HepG2 (cell line): Measurements from ENCODE around the gene STXBP4. TPM values are rescaled to one million over a fixed set of nuclear protein-coding genes. Genes with fewer than 3 reads are reported as not detected.

ENCODE experiments used
- ATAC-seq: fragments of 200-7000 bp; cut with Tn5 transposase; 3 replicates; pipeline ENCODE4 v1.9.1; 2020; ENCODE audit warnings: mild to moderate bottlenecking, moderate library complexity
- BruUV-seq: library from RNA; stranded (reverse); fragments of 400-500 nt; replicated peaks from 2 replicates; lab custom pipeline; 2021; lab: Mats Ljungman, UMichigan
- CTCF ChIA-PET: fragments of 300-600 bp; formaldehyde crosslinking; extraction: SDS; loops from one replicate; lab custom pipeline; 2021; ENCODE audit warnings: low total read pairs, inconsistent platforms, low intra/inter-chr PET ratio; lab: Yijun Ruan, JAX
- POLR2A ChIA-PET: fragments of 350-600 bp; sonication (Branson Sonifier 250); formaldehyde crosslinking; loops from one replicate; lab custom pipeline; 2020; ENCODE audit warnings: antibody characterized with exemption, inconsistent platforms; lab: Yijun Ruan, JAX
- DNase-seq: peaks from one replicate; pipeline ENCODE4 v3.0.0-alpha.2; 2015; ENCODE audit warnings: low spot score
- FAIRE-seq: peaks from 3 replicates; lab custom pipeline; 2011; peaks lifted over from hg19 to GRCh38; lab: Jason Lieb, UNC
- H2AFZ ChIP-seq: one replicate; pipeline ENCODE4 v1.6.1; 2011; ENCODE audit warnings: low read length, inconsistent platforms
- H3K27ac ChIP-seq: fragments of 300-600 bp; 3 replicates; pipeline ENCODE4 v1.8.0; 2011; ENCODE audit warnings: mixed run types, mild to moderate bottlenecking, mixed read lengths, low read length, inconsistent platforms; ENCODE audit not compliant: insufficient read depth; ENCODE audit errors: extremely low read length
- H3K27me3 ChIP-seq, 2 experiments: fragments of 200-600 bp in 1 of 2; 2 replicates in 1 of 2; 3 replicates in 1 of 2; pipeline versions ENCODE4 v1.6.0 to v1.8.0; 2011; ENCODE audit warnings: low read length in 2 of 2, mild to moderate bottlenecking in 2 of 2, moderate library complexity in 2 of 2, inconsistent platforms in 1 of 2; ENCODE audit not compliant: insufficient read depth in 2 of 2, control insufficient read depth in 1 of 2
- H3K36me3 ChIP-seq, 2 experiments: fragments of 200-600 bp in 1 of 2; replicated peaks in 1 of 2; 2 replicates in 1 of 2; 3 replicates in 1 of 2; pipeline versions ENCODE4 v1.5.1 to v1.8.0; 2011; ENCODE audit warnings: low read length in 2 of 2, inconsistent platforms in 1 of 2; ENCODE audit not compliant: insufficient read depth in 2 of 2, control insufficient read depth in 1 of 2
- H3K4me1 ChIP-seq: 2 replicates; pipeline ENCODE4 v1.5.1; 2012; ENCODE audit warnings: low read length, inconsistent platforms; ENCODE audit not compliant: insufficient read depth
- H3K4me2 ChIP-seq: 2 replicates; pipeline ENCODE4 v1.6.0; 2011; ENCODE audit warnings: low read depth, low read length, inconsistent platforms
- H3K4me3 ChIP-seq, 3 experiments: fragments of 200-600 bp in 1 of 3; sonication (generic), shearing (Covaris generic) in 1 of 3; replicated peaks in 1 of 3; 2 replicates each; pipeline ENCODE4 v1.5.1; 2011 to 2016; ENCODE audit warnings: low read length in 3 of 3, inconsistent platforms in 2 of 3, low read depth in 2 of 3, mild to moderate bottlenecking in 2 of 3, control low read depth in 1 of 3, mixed read lengths in 1 of 3; ENCODE audit not compliant: insufficient read depth in 1 of 3
- H3K79me2 ChIP-seq: one replicate; pipeline ENCODE4 v1.6.1; 2011; ENCODE audit warnings: low read length, inconsistent platforms; ENCODE audit not compliant: insufficient read depth
- H3K9ac ChIP-seq: 2 replicates; pipeline ENCODE4 v1.6.0; 2011; ENCODE audit warnings: mild to moderate bottlenecking, low read depth, low read length, inconsistent platforms; ENCODE audit not compliant: insufficient read depth
- H3K9me3 ChIP-seq: 2 replicates; pipeline ENCODE4 v1.5.1; 2012; ENCODE audit warnings: mild to moderate bottlenecking, low read length
- H4K20me1 ChIP-seq: 2 replicates; pipeline ENCODE4 v1.6.0; 2011; ENCODE audit warnings: inconsistent platforms, mild to moderate bottlenecking, low read length, moderate library complexity; ENCODE audit not compliant: insufficient read depth
- CAMTA2 ChIP-seq: sonication (generic); formaldehyde crosslinking; IDR thresholded peaks from 2 replicates; pipeline ENCODE4 v1.4.0; 2020; ENCODE audit warnings: mild to moderate bottlenecking, missing genetic modification reagents, borderline replicate concordance
- HMG20A ChIP-seq: IDR thresholded peaks from 2 replicates; pipeline ENCODE4 v1.6.1; 2016; ENCODE audit warnings: borderline replicate concordance
- IKZF1 ChIP-seq: fragments of 450-650 bp; IDR thresholded peaks from 2 replicates; pipeline ENCODE4 v1.7.1; 2016
- KDM1A ChIP-seq: IDR thresholded peaks from 2 replicates; pipeline ENCODE4 v1.6.1; 2016; ENCODE audit warnings: missing compliant biosample characterization
- SMYD3 ChIP-seq: sonication (generic); formaldehyde crosslinking; IDR thresholded peaks from 2 replicates; pipeline ENCODE4 v1.8.1; 2023; ENCODE audit warnings: mild to moderate bottlenecking, missing genetic modification reagents
- ZNF138 ChIP-seq: sonication (generic); formaldehyde crosslinking; IDR thresholded peaks from 2 replicates; pipeline ENCODE4 v1.5.0; 2020; ENCODE audit warnings: mild to moderate bottlenecking, low read depth, missing genetic modification reagents
- ZNF20 ChIP-seq: sonication (generic); formaldehyde crosslinking; IDR thresholded peaks from 2 replicates; pipeline ENCODE4 v1.4.0; 2020; ENCODE audit warnings: mild to moderate bottlenecking, moderate library complexity, missing genetic modification reagents
- ZNF232 ChIP-seq: sonication (generic); formaldehyde crosslinking; IDR thresholded peaks from 2 replicates; pipeline ENCODE4 v1.4.0; 2020; ENCODE audit warnings: missing genetic modification reagents, borderline replicate concordance
- ZNF280D ChIP-seq: sonication (generic); formaldehyde crosslinking; IDR thresholded peaks from 2 replicates; pipeline ENCODE4 v1.5.1; 2020; ENCODE audit warnings: mild to moderate bottlenecking, missing genetic modification reagents
- ZNF569 ChIP-seq: sonication (generic); formaldehyde crosslinking; IDR thresholded peaks from 2 replicates; pipeline ENCODE4 v1.5.0; 2020; ENCODE audit warnings: mild to moderate bottlenecking, missing genetic modification reagents, moderate library complexity, borderline replicate concordance
- ZNF576 ChIP-seq: sonication (generic); formaldehyde crosslinking; IDR thresholded peaks from 2 replicates; pipeline ENCODE4 v1.4.0; 2020; ENCODE audit warnings: mild to moderate bottlenecking, missing genetic modification reagents
- ZNF777 ChIP-seq: sonication (generic); formaldehyde crosslinking; IDR thresholded peaks from 2 replicates; pipeline ENCODE4 v1.4.0; 2020; ENCODE audit warnings: missing genetic modification reagents
- ZNF790 ChIP-seq: sonication (generic); formaldehyde crosslinking; IDR thresholded peaks from 2 replicates; pipeline ENCODE4 v1.8.0; 2022; ENCODE audit warnings: missing genetic modification reagents, mild to moderate bottlenecking, borderline replicate concordance
- WGBS: methylation state at CpG from one replicate; pipeline ENCODE4 v1.1.6; 2017; ENCODE audit warnings: low lambda C conversion rate; 5-methylcytosine and 5-hydroxymethylcytosine counted together
- in situ Hi-C: cut with HindIII; loops from 2 replicates; pipeline ENCODE4 v1.10.0; 2017; ENCODE audit warnings: low pct_unique_long_range_greater_than_20kb; ENCODE audit not compliant: extremely low pct_ligation_motif_present
- intact Hi-C: fragments of 100-400 bp; cut with micrococcal nuclease; formaldehyde crosslinking; loops from one replicate; pipeline ENCODE4 v1.10.0; 2022; ENCODE audit not compliant: unreplicated experiment
- polyA plus RNA-seq, 8 experiments: library from polyadenylated mRNA; depleted of rRNA in 3 of 8; stranded (reverse) in 7 of 8; unstranded in 1 of 8; fragments of >200 nt; fragmentation: Illumina TruSeq in 4 of 8; extraction: Trizol in 4 of 8; gene quantifications; 2 replicates each; pipeline versions ENCODE4 v1.2.1 to v1.2.3, GENCODE V29; 2011 to 2016; ENCODE audit warnings: low read depth in 4 of 8, missing spikeins in 1 of 8, mixed read lengths in 1 of 8; ENCODE audit not compliant: insufficient read depth in 1 of 8
- total RNA-seq, 5 experiments: library from RNA; depleted of rRNA; stranded (reverse); fragments of >200 nt; fragmentation: Illumina TruSeq; extraction: Trizol; gene quantifications; 2 replicates each; pipeline ENCODE4 v1.2.3, GENCODE V29; 2016; ENCODE audit warnings: low read depth in 1 of 5
- TF ChIP-seq, protein P1 (sequence below): sonication (generic); formaldehyde crosslinking; IDR thresholded peaks from 2 replicates; pipeline ENCODE4 v1.9.0; 2021; ENCODE audit warnings: missing genetic modification reagents, borderline replicate concordance

The STXBP4 gene
- total and polyA plus RNA-seq, 2 of the 13 experiments (the other 11 are each of a cell fraction or from before 2014, with no cell fraction given), result 8.5 to 36.1 TPM

GRCh38 chr17:54980375-54980774 is 11.8 kb downstream of the STXBP4 start:
- Histone ChIP-seq H3K4me3 (no peak overlapping the region), H3K27me3 (no peaks in the 10 kb centered on the region), H3K9me3 (peaks cover 7% of the 10 kb centered on the region), H3K4me2 (no peak overlapping the region), H3K4me1 (peaks cover 12% of the 10 kb centered on the region; the same call in 1 of the 2 replicates), H3K79me2 (peaks cover 85% of the 10 kb centered on the region), H4K20me1 (no peaks in the 10 kb centered on the region), H3K36me3 (0 out of 5 replicates have a peak, but pooled peaks cover 0 to 3% of the 10 kb centered on the region in 2 experiments), H2AFZ (no peak overlapping the region), H3K27ac (no peak overlapping the region), H3K9ac (no peak overlapping the region)
- FAIRE-seq, result no peak
- TF ChIP-seq ZNF138 (CRISPR knock-in tag) (no peak), ZNF20 (CRISPR knock-in tag) (peak; percentile 100), ZNF280D (0 out of 2 replicates have a peak, but pooled peaks have one; percentile 46), ZNF232 (no peak), ZNF790 (CRISPR knock-in tag) (no peak)
- WGBS, result 95% methylated on average over 3 of the region's 3 CpGs
- in situ Hi-C loops (no loop called here), intact Hi-C loops (no loop called here)
- no peak for DNase-seq
- no TSS peak for BruUV-seq
- ChIA-PET CTCF (no interaction called here), POLR2A (no interaction called here)
- no peak for ATAC-seq

- H3K27ac ChIP-seq, result no peak overlapping the region
- intact Hi-C loops (no loop called here), in situ Hi-C loops (no loop called here)
- ChIA-PET CTCF (no interaction called here), POLR2A (no interaction called here)
- H4K20me1 ChIP-seq, result no peaks in the 10 kb centered on the region
- H2AFZ ChIP-seq, result no peak overlapping the region
- peaks cover 2 to 10% of the 10 kb centered on the region in 2 experiments; a peak in 4 of 5 replicates for H3K36me3 ChIP-seq
- no peak overlapping the region for H3K4me3 ChIP-seq
- no peak overlapping the region for H3K4me2 ChIP-seq
- H3K9ac ChIP-seq, result no peak overlapping the region
- FAIRE-seq, result no peak
- no peaks in the 10 kb centered on the region for H3K27me3 ChIP-seq
- peaks cover 12% of the 10 kb centered on the region; the same call in 1 of the 2 replicates for H3K4me1 ChIP-seq
- ATAC-seq, result no peak
- H3K79me2 ChIP-seq, result peaks cover 65% of the 10 kb centered on the region
- no peak for DNase-seq
- peaks cover 7% of the 10 kb centered on the region for H3K9me3 ChIP-seq
- no TSS peak for BruUV-seq
- TF ChIP-seq ZNF777 (CRISPR knock-in tag) (no peak), IKZF1 (no peak), ZNF569 (CRISPR knock-in tag) (no peak), HMG20A (no peak), SMYD3 (CRISPR knock-in tag) (no peak), ZNF576 (no peak), CAMTA2 (no peak), KDM1A (CRISPR knock-in tag) (no peak)
- TF ChIP-seq, protein P1, sequence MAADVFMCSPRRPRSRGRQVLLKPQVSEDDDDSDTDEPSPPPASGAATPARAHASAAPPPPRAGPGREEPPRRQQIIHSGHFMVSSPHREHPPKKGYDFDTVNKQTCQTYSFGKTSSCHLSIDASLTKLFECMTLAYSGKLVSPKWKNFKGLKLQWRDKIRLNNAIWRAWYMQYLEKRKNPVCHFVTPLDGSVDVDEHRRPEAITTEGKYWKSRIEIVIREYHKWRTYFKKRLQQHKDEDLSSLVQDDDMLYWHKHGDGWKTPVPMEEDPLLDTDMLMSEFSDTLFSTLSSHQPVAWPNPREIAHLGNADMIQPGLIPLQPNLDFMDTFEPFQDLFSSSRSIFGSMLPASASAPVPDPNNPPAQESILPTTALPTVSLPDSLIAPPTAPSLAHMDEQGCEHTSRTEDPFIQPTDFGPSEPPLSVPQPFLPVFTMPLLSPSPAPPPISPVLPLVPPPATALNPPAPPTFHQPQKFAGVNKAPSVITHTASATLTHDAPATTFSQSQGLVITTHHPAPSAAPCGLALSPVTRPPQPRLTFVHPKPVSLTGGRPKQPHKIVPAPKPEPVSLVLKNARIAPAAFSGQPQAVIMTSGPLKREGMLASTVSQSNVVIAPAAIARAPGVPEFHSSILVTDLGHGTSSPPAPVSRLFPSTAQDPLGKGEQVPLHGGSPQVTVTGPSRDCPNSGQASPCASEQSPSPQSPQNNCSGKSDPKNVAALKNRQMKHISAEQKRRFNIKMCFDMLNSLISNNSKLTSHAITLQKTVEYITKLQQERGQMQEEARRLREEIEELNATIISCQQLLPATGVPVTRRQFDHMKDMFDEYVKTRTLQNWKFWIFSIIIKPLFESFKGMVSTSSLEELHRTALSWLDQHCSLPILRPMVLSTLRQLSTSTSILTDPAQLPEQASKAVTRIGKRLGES (CRISPR knock-in tag), result no peak
These were observed 13.8 kb downstream of the STXBP4 start for GRCh38 chr17:54982399-54982798.
